CD4-positive, alpha-beta memory T cell (primary cell): Measurements from ENCODE around the gene KCNN1. TPM values are rescaled to one million over a fixed set of nuclear protein-coding genes. Genes with fewer than 3 reads are reported as not detected.

Experiments used
- CTCF ChIA-PET: fragments of 350-600 bp; sonication (Branson Sonifier 250); formaldehyde crosslinking; loops from one replicate; lab custom pipeline; 2021; ENCODE audit warnings: inconsistent platforms; ENCODE audit not compliant: partially characterized antibody; lab: Charles Lee
- POLR2A ChIA-PET: fragments of 350-600 bp; sonication (Branson Sonifier 250); formaldehyde crosslinking; loops from one replicate; lab custom pipeline; 2021; ENCODE audit not compliant: partially characterized antibody; lab: Charles Lee
- DNase-seq, 5 donors: peaks; one replicate each; pipeline versions ENCODE4 v3.0.0 to v3.0.0-alpha.2; 2020 to 2022; ENCODE audit warnings: mixed read lengths in 1 of 5
- H3K27ac ChIP-seq: one replicate; pipeline ENCODE4 v1.7.0; 2013; ENCODE audit warnings: low read depth, low read length
- H3K27me3 ChIP-seq: 2 replicates; pipeline ENCODE4 v1.7.0; 2013; ENCODE audit warnings: mild to moderate bottlenecking, low read length, moderate library complexity; ENCODE audit not compliant: insufficient read depth
- H3K36me3 ChIP-seq: 2 replicates; pipeline ENCODE4 v1.7.0; 2013; ENCODE audit warnings: mild to moderate bottlenecking, low read length, moderate library complexity; ENCODE audit not compliant: insufficient read depth
- H3K4me1 ChIP-seq: 2 replicates; pipeline ENCODE4 v1.7.0; 2013; ENCODE audit warnings: mild to moderate bottlenecking, low read length, moderate library complexity; ENCODE audit not compliant: insufficient read depth
- H3K4me3 ChIP-seq, 2 donors: one replicate each; pipeline ENCODE4 v1.7.0; 2013; ENCODE audit warnings: low read length in 2 of 2, mild to moderate bottlenecking in 1 of 2
- H3K9me3 ChIP-seq, 2 donors: one replicate each; pipeline ENCODE4 v1.7.0; 2013; ENCODE audit warnings: low read length in 2 of 2, control low read depth in 1 of 2; ENCODE audit not compliant: control insufficient read depth in 1 of 2
- H3K27ac Mint-ChIP-seq, 7 donors: one replicate each; pipeline ENCODE4 v1.8.0; 2020 to 2021; ENCODE audit warnings: mixed read lengths in 7 of 7, mild to moderate bottlenecking in 6 of 7, inconsistent platforms in 3 of 7, moderate library complexity in 3 of 7
- H3K27me3 Mint-ChIP-seq, 2 donors: one replicate each; pipeline ENCODE4 v1.8.0; 2020 to 2021; ENCODE audit warnings: mixed read lengths in 2 of 2
- H3K36me3 Mint-ChIP-seq, 2 donors: one replicate each; pipeline ENCODE4 v1.8.0; 2020 to 2021; ENCODE audit warnings: mixed read lengths in 2 of 2, inconsistent platforms in 1 of 2, mild to moderate bottlenecking in 1 of 2
- H3K4me1 Mint-ChIP-seq, 4 donors: one replicate each; pipeline ENCODE4 v1.8.0; 2020 to 2021; ENCODE audit warnings: mixed read lengths in 4 of 4, mild to moderate bottlenecking in 1 of 4
- H3K4me3 Mint-ChIP-seq, 8 donors: one replicate each; pipeline ENCODE4 v1.8.0; 2020 to 2021; ENCODE audit warnings: mixed read lengths in 8 of 8, mild to moderate bottlenecking in 7 of 8, moderate library complexity in 6 of 8, inconsistent platforms in 3 of 8
- H3K9me3 Mint-ChIP-seq, 8 donors: one replicate each; pipeline ENCODE4 v1.8.0; 2020 to 2021; ENCODE audit warnings: mixed read lengths in 8 of 8, mild to moderate bottlenecking in 5 of 8, inconsistent platforms in 3 of 8, moderate library complexity in 1 of 8
- intact Hi-C: fragments of 100-400 bp; cut with micrococcal nuclease; formaldehyde crosslinking; loops from one replicate; pipeline ENCODE4 v1.15.1; 2023
- polyA plus RNA-seq, 2 donors: library from polyadenylated mRNA; unstranded; fragments of 300-500 nt; fragmentation: Illumina TruSeq; gene quantifications; one replicate each; pipeline ENCODE4 v1.2.3, GENCODE V29; 2021
- total RNA-seq, 2 experiments: library from RNA; stranded (reverse); gene quantifications; one replicate each; pipeline ENCODE4 v1.2.3, GENCODE V29; 2021

KCNN1 gene
- total and polyA plus RNA-seq, 4 experiments from 2014 or later, result not detected

- H3K27me3 Mint-ChIP-seq, result peaks cover 30 to 40% of the 10 kb centered on the region in 2 donors
- POLR2A ChIA-PET, result interaction anchor here (1.0 to 6.6 kb wide), 2 partner anchors 17 to 330 kb away, joined by 3 to 29 read pairs; partner anchors contain the start of gene CCDC124
- peaks cover 0 to 3% (median 0%) of the 10 kb centered on the region in 8 donors for H3K9me3 Mint-ChIP-seq
- peaks cover 0 to 3% of the 10 kb centered on the region in 2 donors for H3K36me3 Mint-ChIP-seq
- H3K27ac Mint-ChIP-seq, result peak overlapping the region; percentile 68 to 98 (median 80)
- peak overlapping the region; percentile 27 to 90 (median 73) for H3K4me3 Mint-ChIP-seq
- peak in 4 of 5 donors; percentile 30 to 84 (median 35) for DNase-seq
- Histone ChIP-seq H3K27ac (no peak overlapping the region), H3K27me3 (peaks cover 34% of the 10 kb centered on the region), H3K9me3 (no peaks in the 10 kb centered on the region), H3K4me3 (peak overlapping the region in 1 of 2 donors; percentile 9), H3K4me1 (peaks cover 59% of the 10 kb centered on the region), H3K36me3 (no peaks in the 10 kb centered on the region)
- CTCF ChIA-PET, result interaction anchor here (1.2 to 19.4 kb wide), 4 partner anchors 12 to 48 kb away, joined by 5 to 402 read pairs (median 36); no protein-coding TSS in a partner anchor
- H3K4me1 Mint-ChIP-seq, result peaks cover 25 to 66% (median 41%) of the 10 kb centered on the region in 4 donors
- intact Hi-C loops, result no loop called here
Measured at GRCh38 chr19:17950310-17951156, 16.4 kb upstream of the KCNN1 start.

- peak overlapping the region in 3 of 7 donors; percentile 24 to 98 (median 70) for H3K27ac Mint-ChIP-seq
- intact Hi-C loops, result no loop called here
- Histone ChIP-seq H3K4me3 (peak overlapping the region in 1 of 2 donors; percentile 9), H3K27me3 (peaks cover 34% of the 10 kb centered on the region), H3K4me1 (peaks cover 59% of the 10 kb centered on the region), H3K9me3 (no peaks in the 10 kb centered on the region), H3K27ac (no peak overlapping the region), H3K36me3 (no peaks in the 10 kb centered on the region)
- H3K27me3 Mint-ChIP-seq, result peaks cover 30 to 40% of the 10 kb centered on the region in 2 donors
- POLR2A ChIA-PET, result interaction anchor here (0.6 to 6.6 kb wide), 3 partner anchors 18 to 1205 kb away, joined by 3 to 29 read pairs (median 4); partner anchors contain the start of genes CCDC124 and RPL18A
- no peak for DNase-seq
- H3K9me3 Mint-ChIP-seq, result peaks cover 0 to 3% (median 0%) of the 10 kb centered on the region in 8 donors
- peak overlapping the region in 5 of 8 donors; percentile 28 to 71 (median 49) for H3K4me3 Mint-ChIP-seq
- H3K4me1 Mint-ChIP-seq, result peaks cover 22 to 57% (median 37%) of the 10 kb centered on the region in 4 donors
- CTCF ChIA-PET, result interaction anchor here (1.2 to 1.6 kb wide), 2 partner anchors 13 to 45 kb away, joined by 5 to 6 read pairs; no protein-coding TSS in a partner anchor
- H3K36me3 Mint-ChIP-seq, result peaks cover 0 to 3% of the 10 kb centered on the region in 2 donors
Measured at GRCh38 chr19:17951157-17951989, 15.5 kb upstream of the KCNN1 start.

- peak overlapping the region in 4 of 8 donors; percentile 17 to 71 (median 46) for H3K4me3 Mint-ChIP-seq
- peaks cover 0 to 1% (median 0%) of the 10 kb centered on the region in 8 donors for H3K9me3 Mint-ChIP-seq
- CTCF ChIA-PET, result interaction anchor here (1.1 to 2.9 kb wide), 6 partner anchors 10 to 161 kb away, joined by 3 to 10 read pairs (median 6); no protein-coding TSS in a partner anchor
- no peak overlapping the region for H3K27ac ChIP-seq
- peaks cover 54% of the 10 kb centered on the region for H3K4me1 ChIP-seq
- POLR2A ChIA-PET, result interaction anchor here (1.0 to 1.1 kb wide), 2 partner anchors 49 to 93 kb away, joined by 3 to 5 read pairs; partner anchors contain the start of gene RPL18A
- H3K27me3 Mint-ChIP-seq, result peaks cover 33 to 44% of the 10 kb centered on the region in 2 donors
- no peaks in the 10 kb centered on the region for H3K9me3 ChIP-seq
- H3K4me3 ChIP-seq, result no peak overlapping the region
- no peaks in the 10 kb centered on the region for H3K36me3 ChIP-seq
- no peak for DNase-seq
- intact Hi-C loops, result no loop called here
- peaks cover 20 to 48% (median 32%) of the 10 kb centered on the region in 4 donors for H3K4me1 Mint-ChIP-seq
- peaks cover 0 to 2% of the 10 kb centered on the region in 2 donors for H3K36me3 Mint-ChIP-seq
- peaks cover 34% of the 10 kb centered on the region for H3K27me3 ChIP-seq
- peak overlapping the region in 1 of 7 donors; percentile 24 for H3K27ac Mint-ChIP-seq
Measured at GRCh38 chr19:17951990-17952976, 14.6 kb upstream of the KCNN1 start.

GRCh38 chr19:17953316-17953801 lies 13.5 kb upstream of the KCNN1 start:
- intact Hi-C loops, result no loop called here
- CTCF ChIA-PET, result interaction anchor here (1.1 to 2.9 kb wide), 5 partner anchors 11 to 160 kb away, joined by 3 to 10 read pairs (median 4); no protein-coding TSS in a partner anchor
- no peak for DNase-seq
- Mint-ChIP-seq H3K4me3 (no peak overlapping the region), H3K36me3 (no peaks in the 10 kb centered on the region), H3K27me3 (peaks cover 36 to 50% of the 10 kb centered on the region in 2 donors), H3K4me1 (peaks cover 17 to 46% (median 28%) of the 10 kb centered on the region in 4 donors), H3K27ac (peak overlapping the region in 3 of 7 donors; percentile 35 to 55 (median 35)), H3K9me3 (no peaks in the 10 kb centered on the region)
- H3K4me3 ChIP-seq, result no peak overlapping the region
- peaks cover 52% of the 10 kb centered on the region for H3K4me1 ChIP-seq
- peaks cover 34% of the 10 kb centered on the region for H3K27me3 ChIP-seq
- H3K36me3 ChIP-seq, result no peaks in the 10 kb centered on the region
- H3K9me3 ChIP-seq, result no peaks in the 10 kb centered on the region
- POLR2A ChIA-PET, result no interaction called here
- no peak overlapping the region for H3K27ac ChIP-seq

- DNase-seq, result no peak
- intact Hi-C loops, result no loop called here
- H3K27ac ChIP-seq, result no peak overlapping the region
- no peaks in the 10 kb centered on the region for H3K36me3 Mint-ChIP-seq
- no peaks in the 10 kb centered on the region for H3K9me3 Mint-ChIP-seq
- CTCF ChIA-PET, result interaction anchor here (1.3 to 2.9 kb wide), 4 partner anchors 15 to 159 kb away, joined by 3 to 10 read pairs (median 6); no protein-coding TSS in a partner anchor
- H3K9me3 ChIP-seq, result no peaks in the 10 kb centered on the region
- peaks cover 34% of the 10 kb centered on the region for H3K27me3 ChIP-seq
- H3K4me3 ChIP-seq, result no peak overlapping the region
- peaks cover 15 to 43% (median 26%) of the 10 kb centered on the region in 4 donors for H3K4me1 Mint-ChIP-seq
- no peak overlapping the region for H3K4me3 Mint-ChIP-seq
- H3K27ac Mint-ChIP-seq, result peak overlapping the region in 1 of 7 donors; percentile 35
- H3K27me3 Mint-ChIP-seq, result peaks cover 36 to 50% of the 10 kb centered on the region in 2 donors
- no peaks in the 10 kb centered on the region for H3K36me3 ChIP-seq
- peaks cover 47% of the 10 kb centered on the region for H3K4me1 ChIP-seq
- POLR2A ChIA-PET, result interaction anchor here (1.0 kb wide), 1 partner anchor 102 kb away, joined by 3 read pairs; no protein-coding TSS in a partner anchor
Measured at GRCh38 chr19:17953869-17954268, 13.0 kb upstream of the KCNN1 start.
